KG1 (cell line): Measurements from ENCODE around the gene MBNL2.

Experiments used
- DNase-seq: peaks from one replicate; lab custom pipeline; 2025; lab: John Stamatoyannopoulos, UW

MBNL2 gene

GRCh38 chr13:97327086-97327485 is 105.0 kb downstream of the MBNL2 start:
- no peak for DNase-seq

GRCh38 chr13:97327506-97328221 is 105.5 kb downstream of the MBNL2 start:
- no peak for DNase-seq

- DNase-seq = no peak
Measured at GRCh38 chr13:97328222-97328790, 106.2 kb downstream of the MBNL2 start.

- DNase-seq = no peak
Measured at GRCh38 chr13:97329331-97329730, 107.2 kb downstream of the MBNL2 start.

- no peak for DNase-seq
Measured at GRCh38 chr13:97330448-97330847, 108.3 kb downstream of the MBNL2 start.

- no peak for DNase-seq
Measured at GRCh38 chr13:97332742-97333141, 110.6 kb downstream of the MBNL2 start.

- no peak for DNase-seq
Measured at GRCh38 chr13:97333983-97334382, 111.8 kb downstream of the MBNL2 start.

GRCh38 chr13:97334690-97335089 is 112.6 kb downstream of the MBNL2 start:
- DNase-seq = no peak

- no peak for DNase-seq
Measured at GRCh38 chr13:97335488-97336134, 113.5 kb downstream of the MBNL2 start.

GRCh38 chr13:97337985-97338499 is 115.9 kb downstream of the MBNL2 start:
- no peak for DNase-seq

- no peak for DNase-seq
Measured at GRCh38 chr13:97338571-97338970, 116.4 kb downstream of the MBNL2 start.

- DNase-seq = no peak
Measured at GRCh38 chr13:97339019-97339987, 117.2 kb downstream of the MBNL2 start.

- no peak for DNase-seq
Measured at GRCh38 chr13:97339988-97340749, 118.0 kb downstream of the MBNL2 start.

GRCh38 chr13:97341135-97341534 is 119.0 kb downstream of the MBNL2 start:
- DNase-seq = no peak

GRCh38 chr13:97342136-97342535 is 120.0 kb downstream of the MBNL2 start:
- no peak for DNase-seq

GRCh38 chr13:97342936-97343335 is 120.8 kb downstream of the MBNL2 start:
- DNase-seq = no peak

- no peak for DNase-seq
Measured at GRCh38 chr13:97344265-97345175, 122.4 kb downstream of the MBNL2 start.

GRCh38 chr13:97346097-97346496 is 124.0 kb downstream of the MBNL2 start:
- DNase-seq = no peak

GRCh38 chr13:97346561-97347254 is 124.6 kb downstream of the MBNL2 start:
- no peak for DNase-seq
